HepG2 (cell line): ENCODE measurements around the gene C11orf54. TPM values are rescaled to one million over a fixed set of nuclear protein-coding genes. Genes with fewer than 3 reads are reported as not detected.

Source experiments
- DBP ChIP-seq: sonication (generic); formaldehyde crosslinking; IDR thresholded peaks from 2 replicates; pipeline ENCODE4 v1.4.0; 2020; ENCODE audit warnings: missing genetic modification reagents; ENCODE audit errors: not compliant biosample characterization
- HES4 ChIP-seq: sonication (generic); formaldehyde crosslinking; IDR thresholded peaks from 2 replicates; pipeline ENCODE4 v1.9.0; 2021; ENCODE audit warnings: mild to moderate bottlenecking, missing genetic modification reagents, borderline replicate concordance
- HNRNPLL ChIP-seq: fragments of 200-400 bp; formaldehyde crosslinking; IDR thresholded peaks from 2 replicates; pipeline ENCODE4 v1.6.1; 2017; ENCODE audit warnings: mild to moderate bottlenecking, low read depth, low read length; ENCODE audit not compliant: poor library complexity, severe bottlenecking
- MBNL3 ChIP-seq: fragments of 250-450 bp; sonication (Bioruptor Pico); conservative IDR thresholded peaks from 2 replicates; pipeline ENCODE4 v1.8.0; 2022; ENCODE audit warnings: mild to moderate bottlenecking, inconsistent platforms
- NCOA5 ChIP-seq: sonication (generic); formaldehyde crosslinking; IDR thresholded peaks from 2 replicates; pipeline ENCODE4 v1.4.0; 2020; ENCODE audit warnings: missing genetic modification reagents
- RARA ChIP-seq: IDR thresholded peaks from 2 replicates; pipeline ENCODE4 v1.6.1; 2016; ENCODE audit warnings: missing genetic modification reagents, missing compliant biosample characterization
- SAP130 ChIP-seq: IDR thresholded peaks from 2 replicates; pipeline ENCODE4 v1.6.1; 2016; ENCODE audit warnings: low read depth
- SMARCC2 ChIP-seq: fragments of 450-650 bp; IDR thresholded peaks from 2 replicates; pipeline ENCODE4 v1.6.1; 2017; ENCODE audit warnings: antibody characterized with exemption, mild to moderate bottlenecking
- SNAPC2 ChIP-seq: sonication (generic); formaldehyde crosslinking; IDR thresholded peaks from 2 replicates; pipeline ENCODE4 v1.8.1; 2022; ENCODE audit warnings: mild to moderate bottlenecking, missing genetic modification reagents
- ZBTB38 ChIP-seq: sonication (generic); formaldehyde crosslinking; IDR thresholded peaks from 2 replicates; pipeline ENCODE4 v1.5.1; 2020; ENCODE audit warnings: mild to moderate bottlenecking, missing genetic modification reagents
- ZFX ChIP-seq: sonication (generic); formaldehyde crosslinking; IDR thresholded peaks from 2 replicates; pipeline ENCODE4 v1.4.0; 2020; ENCODE audit warnings: mild to moderate bottlenecking, low read depth, missing genetic modification reagents, moderate library complexity
- ZNF556 ChIP-seq: sonication (generic); formaldehyde crosslinking; IDR thresholded peaks from 2 replicates; pipeline ENCODE4 v1.4.0; 2020; ENCODE audit warnings: mild to moderate bottlenecking, missing genetic modification reagents, borderline replicate concordance
- ZNF816 ChIP-seq: sonication (generic); formaldehyde crosslinking; IDR thresholded peaks from 2 replicates; pipeline ENCODE4 v1.8.0; 2022; ENCODE audit warnings: missing genetic modification reagents, mild to moderate bottlenecking, borderline replicate concordance
- polyA plus RNA-seq, 8 experiments: library from polyadenylated mRNA; depleted of rRNA in 3 of 8; stranded (reverse) in 7 of 8; unstranded in 1 of 8; fragments of >200 nt; fragmentation: Illumina TruSeq in 4 of 8; extraction: Trizol in 4 of 8; gene quantifications; 2 replicates each; pipeline versions ENCODE4 v1.2.1 to v1.2.3, GENCODE V29; 2011 to 2016; ENCODE audit warnings: low read depth in 4 of 8, missing spikeins in 1 of 8, mixed read lengths in 1 of 8; ENCODE audit not compliant: insufficient read depth in 1 of 8
- total RNA-seq, 5 experiments: library from RNA; depleted of rRNA; stranded (reverse); fragments of >200 nt; fragmentation: Illumina TruSeq; extraction: Trizol; gene quantifications; 2 replicates each; pipeline ENCODE4 v1.2.3, GENCODE V29; 2016; ENCODE audit warnings: low read depth in 1 of 5
- TF ChIP-seq, protein P1 (sequence below): sonication (generic); formaldehyde crosslinking; IDR thresholded peaks from 2 replicates; pipeline ENCODE4 v1.5.1; 2020; ENCODE audit warnings: mild to moderate bottlenecking, missing genetic modification reagents, borderline replicate concordance
- TF ChIP-seq, protein P2 (sequence below): sonication (generic); formaldehyde crosslinking; IDR thresholded peaks from 2 replicates; pipeline ENCODE4 v1.5.0; 2020; ENCODE audit warnings: mild to moderate bottlenecking, missing genetic modification reagents, moderate library complexity
- TF ChIP-seq, protein P3 (sequence below): sonication (generic); formaldehyde crosslinking; IDR thresholded peaks from 2 replicates; pipeline ENCODE4 v1.5.0; 2020; ENCODE audit warnings: missing genetic modification reagents, mild to moderate bottlenecking, borderline replicate concordance
- TF ChIP-seq, protein P4 (sequence below): IDR thresholded peaks from 2 replicates; pipeline ENCODE4 v1.6.1; 2016; ENCODE audit warnings: low read depth

Gene C11orf54
- total and polyA plus RNA-seq, 2 of the 13 experiments (the other 11 are each of a cell fraction or from before 2014, with no cell fraction given): 42.7 to 50.1 TPM

DNA sequence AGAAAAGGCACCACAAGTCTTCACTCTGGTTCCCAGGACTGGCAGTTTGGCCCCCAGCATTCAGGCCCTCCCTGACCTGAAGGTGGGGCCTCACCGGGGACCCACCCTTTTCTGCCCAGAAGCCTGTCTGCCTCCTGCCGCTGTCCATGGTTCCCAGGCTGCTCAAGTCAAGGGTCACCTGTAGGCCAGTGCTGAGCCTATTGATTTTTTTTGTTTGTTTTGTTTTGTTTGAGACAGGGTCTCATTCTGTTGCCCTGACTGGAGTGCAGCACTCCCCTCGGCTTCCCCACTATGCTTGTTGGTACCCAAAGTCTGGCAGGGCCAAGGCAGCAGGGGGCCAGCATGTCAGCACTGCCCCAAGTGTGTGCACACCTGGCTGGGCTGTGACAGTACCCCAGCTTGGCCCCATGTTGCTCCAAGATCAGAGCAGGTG lies 31.6 kb downstream of the C11orf54 start (continued):
- TF ChIP-seq, protein P1, sequence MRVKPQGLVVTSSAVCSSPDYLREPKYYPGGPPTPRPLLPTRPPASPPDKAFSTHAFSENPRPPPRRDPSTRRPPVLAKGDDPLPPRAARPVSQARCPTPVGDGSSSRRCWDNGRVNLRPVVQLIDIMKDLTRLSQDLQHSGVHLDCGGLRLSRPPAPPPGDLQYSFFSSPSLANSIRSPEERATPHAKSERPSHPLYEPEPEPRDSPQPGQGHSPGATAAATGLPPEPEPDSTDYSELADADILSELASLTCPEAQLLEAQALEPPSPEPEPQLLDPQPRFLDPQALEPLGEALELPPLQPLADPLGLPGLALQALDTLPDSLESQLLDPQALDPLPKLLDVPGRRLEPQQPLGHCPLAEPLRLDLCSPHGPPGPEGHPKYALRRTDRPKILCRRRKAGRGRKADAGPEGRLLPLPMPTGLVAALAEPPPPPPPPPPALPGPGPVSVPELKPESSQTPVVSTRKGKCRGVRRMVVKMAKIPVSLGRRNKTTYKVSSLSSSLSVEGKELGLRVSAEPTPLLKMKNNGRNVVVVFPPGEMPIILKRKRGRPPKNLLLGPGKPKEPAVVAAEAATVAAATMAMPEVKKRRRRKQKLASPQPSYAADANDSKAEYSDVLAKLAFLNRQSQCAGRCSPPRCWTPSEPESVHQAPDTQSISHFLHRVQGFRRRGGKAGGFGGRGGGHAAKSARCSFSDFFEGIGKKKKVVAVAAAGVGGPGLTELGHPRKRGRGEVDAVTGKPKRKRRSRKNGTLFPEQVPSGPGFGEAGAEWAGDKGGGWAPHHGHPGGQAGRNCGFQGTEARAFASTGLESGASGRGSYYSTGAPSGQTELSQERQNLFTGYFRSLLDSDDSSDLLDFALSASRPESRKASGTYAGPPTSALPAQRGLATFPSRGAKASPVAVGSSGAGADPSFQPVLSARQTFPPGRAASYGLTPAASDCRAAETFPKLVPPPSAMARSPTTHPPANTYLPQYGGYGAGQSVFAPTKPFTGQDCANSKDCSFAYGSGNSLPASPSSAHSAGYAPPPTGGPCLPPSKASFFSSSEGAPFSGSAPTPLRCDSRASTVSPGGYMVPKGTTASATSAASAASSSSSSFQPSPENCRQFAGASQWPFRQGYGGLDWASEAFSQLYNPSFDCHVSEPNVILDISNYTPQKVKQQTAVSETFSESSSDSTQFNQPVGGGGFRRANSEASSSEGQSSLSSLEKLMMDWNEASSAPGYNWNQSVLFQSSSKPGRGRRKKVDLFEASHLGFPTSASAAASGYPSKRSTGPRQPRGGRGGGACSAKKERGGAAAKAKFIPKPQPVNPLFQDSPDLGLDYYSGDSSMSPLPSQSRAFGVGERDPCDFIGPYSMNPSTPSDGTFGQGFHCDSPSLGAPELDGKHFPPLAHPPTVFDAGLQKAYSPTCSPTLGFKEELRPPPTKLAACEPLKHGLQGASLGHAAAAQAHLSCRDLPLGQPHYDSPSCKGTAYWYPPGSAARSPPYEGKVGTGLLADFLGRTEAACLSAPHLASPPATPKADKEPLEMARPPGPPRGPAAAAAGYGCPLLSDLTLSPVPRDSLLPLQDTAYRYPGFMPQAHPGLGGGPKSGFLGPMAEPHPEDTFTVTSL (CRISPR knock-in tag): peak; percentile 63; the same call in 1 of the 2 replicates
- TF ChIP-seq, protein P2, sequence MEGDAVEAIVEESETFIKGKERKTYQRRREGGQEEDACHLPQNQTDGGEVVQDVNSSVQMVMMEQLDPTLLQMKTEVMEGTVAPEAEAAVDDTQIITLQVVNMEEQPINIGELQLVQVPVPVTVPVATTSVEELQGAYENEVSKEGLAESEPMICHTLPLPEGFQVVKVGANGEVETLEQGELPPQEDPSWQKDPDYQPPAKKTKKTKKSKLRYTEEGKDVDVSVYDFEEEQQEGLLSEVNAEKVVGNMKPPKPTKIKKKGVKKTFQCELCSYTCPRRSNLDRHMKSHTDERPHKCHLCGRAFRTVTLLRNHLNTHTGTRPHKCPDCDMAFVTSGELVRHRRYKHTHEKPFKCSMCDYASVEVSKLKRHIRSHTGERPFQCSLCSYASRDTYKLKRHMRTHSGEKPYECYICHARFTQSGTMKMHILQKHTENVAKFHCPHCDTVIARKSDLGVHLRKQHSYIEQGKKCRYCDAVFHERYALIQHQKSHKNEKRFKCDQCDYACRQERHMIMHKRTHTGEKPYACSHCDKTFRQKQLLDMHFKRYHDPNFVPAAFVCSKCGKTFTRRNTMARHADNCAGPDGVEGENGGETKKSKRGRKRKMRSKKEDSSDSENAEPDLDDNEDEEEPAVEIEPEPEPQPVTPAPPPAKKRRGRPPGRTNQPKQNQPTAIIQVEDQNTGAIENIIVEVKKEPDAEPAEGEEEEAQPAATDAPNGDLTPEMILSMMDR (CRISPR knock-in tag): no peak
- TF ChIP-seq, protein P3, sequence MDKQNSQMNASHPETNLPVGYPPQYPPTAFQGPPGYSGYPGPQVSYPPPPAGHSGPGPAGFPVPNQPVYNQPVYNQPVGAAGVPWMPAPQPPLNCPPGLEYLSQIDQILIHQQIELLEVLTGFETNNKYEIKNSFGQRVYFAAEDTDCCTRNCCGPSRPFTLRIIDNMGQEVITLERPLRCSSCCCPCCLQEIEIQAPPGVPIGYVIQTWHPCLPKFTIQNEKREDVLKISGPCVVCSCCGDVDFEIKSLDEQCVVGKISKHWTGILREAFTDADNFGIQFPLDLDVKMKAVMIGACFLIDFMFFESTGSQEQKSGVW (CRISPR knock-in tag): no peak
- peak; percentile 78; the same call in 1 of the 2 replicates for TF ChIP-seq HES4 (CRISPR knock-in tag)
- 0 out of 2 replicates have a peak, but pooled peaks have one; percentile 49 for TF ChIP-seq ZBTB38 (CRISPR knock-in tag)
- no peak for TF ChIP-seq SNAPC2 (CRISPR knock-in tag)
- no peak for TF ChIP-seq SMARCC2
- TF ChIP-seq ZNF816: peak; percentile 68; the same call in 1 of the 2 replicates
- TF ChIP-seq HNRNPLL: no peak
- no peak for TF ChIP-seq MBNL3 (CRISPR knock-in tag)
- peak; percentile 86 for TF ChIP-seq SAP130
- peak; percentile 70; the same call in 1 of the 2 replicates for TF ChIP-seq ZFX (CRISPR knock-in tag)
- peak; percentile 85; the same call in 1 of the 2 replicates for TF ChIP-seq ZNF556 (CRISPR knock-in tag)
- peak; percentile 98 for TF ChIP-seq RARA (CRISPR knock-in tag)
- no peak for TF ChIP-seq DBP (CRISPR knock-in tag)
- TF ChIP-seq, protein P4, sequence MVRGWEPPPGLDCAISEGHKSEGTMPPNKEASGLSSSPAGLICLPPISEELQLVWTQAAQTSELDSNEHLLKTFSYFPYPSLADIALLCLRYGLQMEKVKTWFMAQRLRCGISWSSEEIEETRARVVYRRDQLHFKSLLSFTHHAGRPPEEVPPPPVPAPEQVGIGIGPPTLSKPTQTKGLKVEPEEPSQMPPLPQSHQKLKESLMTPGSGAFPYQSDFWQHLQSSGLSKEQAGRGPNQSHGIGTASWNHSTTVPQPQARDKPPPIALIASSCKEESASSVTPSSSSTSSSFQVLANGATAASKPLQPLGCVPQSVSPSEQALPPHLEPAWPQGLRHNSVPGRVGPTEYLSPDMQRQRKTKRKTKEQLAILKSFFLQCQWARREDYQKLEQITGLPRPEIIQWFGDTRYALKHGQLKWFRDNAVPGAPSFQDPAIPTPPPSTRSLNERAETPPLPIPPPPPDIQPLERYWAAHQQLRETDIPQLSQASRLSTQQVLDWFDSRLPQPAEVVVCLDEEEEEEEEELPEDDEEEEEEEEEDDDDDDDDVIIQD (CRISPR knock-in tag): peak; percentile 72; the same call in 1 of the 2 replicates
- TF ChIP-seq NCOA5 (CRISPR knock-in tag): no peak
